GM12875 (cell line): Measurements from ENCODE around the gene DPT.

ENCODE experiments used
- H3K4me3 ChIP-seq: one replicate; pipeline ENCODE4 v1.5.1; 2011; ENCODE audit warnings: low read depth, low read length, control low read depth
- TF ChIP-seq, protein P1 (sequence below): IDR thresholded peaks from 2 replicates; pipeline ENCODE4 v1.5.1; 2011; ENCODE audit warnings: low read depth, mild to moderate bottlenecking, control low read depth, inconsistent platforms, low read length, moderate library complexity, borderline replicate concordance; ENCODE audit not compliant: insufficient read depth

Gene DPT

GRCh38 chr1:168719306-168720111, 9.5 kb downstream of the DPT start:
- TF ChIP-seq, protein P1, sequence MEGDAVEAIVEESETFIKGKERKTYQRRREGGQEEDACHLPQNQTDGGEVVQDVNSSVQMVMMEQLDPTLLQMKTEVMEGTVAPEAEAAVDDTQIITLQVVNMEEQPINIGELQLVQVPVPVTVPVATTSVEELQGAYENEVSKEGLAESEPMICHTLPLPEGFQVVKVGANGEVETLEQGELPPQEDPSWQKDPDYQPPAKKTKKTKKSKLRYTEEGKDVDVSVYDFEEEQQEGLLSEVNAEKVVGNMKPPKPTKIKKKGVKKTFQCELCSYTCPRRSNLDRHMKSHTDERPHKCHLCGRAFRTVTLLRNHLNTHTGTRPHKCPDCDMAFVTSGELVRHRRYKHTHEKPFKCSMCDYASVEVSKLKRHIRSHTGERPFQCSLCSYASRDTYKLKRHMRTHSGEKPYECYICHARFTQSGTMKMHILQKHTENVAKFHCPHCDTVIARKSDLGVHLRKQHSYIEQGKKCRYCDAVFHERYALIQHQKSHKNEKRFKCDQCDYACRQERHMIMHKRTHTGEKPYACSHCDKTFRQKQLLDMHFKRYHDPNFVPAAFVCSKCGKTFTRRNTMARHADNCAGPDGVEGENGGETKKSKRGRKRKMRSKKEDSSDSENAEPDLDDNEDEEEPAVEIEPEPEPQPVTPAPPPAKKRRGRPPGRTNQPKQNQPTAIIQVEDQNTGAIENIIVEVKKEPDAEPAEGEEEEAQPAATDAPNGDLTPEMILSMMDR: no peak

GRCh38 chr1:168717906-168718891, 10.8 kb downstream of the DPT start:
- H3K4me3 ChIP-seq: no peak overlapping the region

More at GRCh38 chr1:168719306-168720111, 9.5 kb downstream of the DPT start:
- no peak overlapping the region for H3K4me3 ChIP-seq

DNA sequence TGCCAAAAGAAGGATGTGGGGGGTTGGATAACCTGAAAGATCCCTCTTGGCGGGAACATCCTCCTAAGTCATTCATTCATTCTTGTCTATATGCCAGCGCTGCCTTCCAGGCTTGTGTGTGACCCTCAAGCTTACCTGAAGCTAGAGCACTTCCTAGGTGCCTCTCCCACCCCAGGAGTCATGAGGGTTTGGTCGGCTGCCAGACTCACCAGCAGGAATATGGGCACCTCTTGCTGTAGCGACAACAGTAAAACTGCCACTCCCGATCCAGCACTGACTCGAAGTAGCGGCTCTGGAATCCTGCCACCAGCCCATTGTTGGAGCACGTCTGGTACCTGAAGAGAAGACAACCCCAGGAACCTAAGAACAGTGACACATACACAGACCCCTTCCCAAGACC, 15.0 kb downstream of the DPT start:
- TF ChIP-seq, protein P1: no peak
- H3K4me3 ChIP-seq: no peak overlapping the region

More at GRCh38 chr1:168717906-168718891, 10.8 kb downstream of the DPT start:
- TF ChIP-seq, protein P1: no peak

- no peak overlapping the region for H3K4me3 ChIP-seq
- TF ChIP-seq, protein P1: no peak
These were observed 19.3 kb downstream of the DPT start for GRCh38 chr1:168709405-168710363.

DNA sequence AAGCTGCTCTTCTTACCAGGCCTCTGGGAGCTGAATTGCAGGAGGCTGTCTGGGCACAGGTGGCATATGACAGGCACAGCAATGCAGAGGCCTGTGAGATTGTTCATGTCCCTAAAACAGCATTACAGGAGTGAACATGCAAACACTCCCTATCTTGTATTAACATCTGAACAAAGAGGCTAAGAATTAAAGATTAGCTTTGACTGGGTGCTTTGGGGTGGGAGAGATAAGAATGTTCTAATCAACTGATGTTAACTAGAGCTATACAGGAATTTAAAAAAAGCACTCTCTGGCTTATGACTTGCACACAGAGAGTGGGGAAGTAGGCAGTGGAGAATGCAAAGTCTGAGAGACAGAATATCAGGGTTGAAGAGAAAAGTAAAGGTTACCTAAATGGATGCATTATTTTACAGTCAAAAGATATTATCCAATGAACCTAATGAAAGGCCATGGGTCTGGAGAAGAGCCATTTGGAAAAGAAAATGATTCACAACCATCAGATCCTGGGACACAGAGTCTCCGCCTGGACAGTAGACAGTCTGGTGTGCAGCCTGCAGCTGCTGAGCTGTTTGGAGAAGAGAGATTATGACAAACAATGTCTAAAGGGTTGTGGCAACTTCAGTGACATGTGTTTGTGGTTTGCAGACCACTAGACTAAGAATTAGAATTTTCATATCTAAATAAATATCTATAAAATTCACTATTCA, 20.2 kb downstream of the DPT start:
- TF ChIP-seq, protein P1: no peak
- no peak overlapping the region for H3K4me3 ChIP-seq

DNA sequence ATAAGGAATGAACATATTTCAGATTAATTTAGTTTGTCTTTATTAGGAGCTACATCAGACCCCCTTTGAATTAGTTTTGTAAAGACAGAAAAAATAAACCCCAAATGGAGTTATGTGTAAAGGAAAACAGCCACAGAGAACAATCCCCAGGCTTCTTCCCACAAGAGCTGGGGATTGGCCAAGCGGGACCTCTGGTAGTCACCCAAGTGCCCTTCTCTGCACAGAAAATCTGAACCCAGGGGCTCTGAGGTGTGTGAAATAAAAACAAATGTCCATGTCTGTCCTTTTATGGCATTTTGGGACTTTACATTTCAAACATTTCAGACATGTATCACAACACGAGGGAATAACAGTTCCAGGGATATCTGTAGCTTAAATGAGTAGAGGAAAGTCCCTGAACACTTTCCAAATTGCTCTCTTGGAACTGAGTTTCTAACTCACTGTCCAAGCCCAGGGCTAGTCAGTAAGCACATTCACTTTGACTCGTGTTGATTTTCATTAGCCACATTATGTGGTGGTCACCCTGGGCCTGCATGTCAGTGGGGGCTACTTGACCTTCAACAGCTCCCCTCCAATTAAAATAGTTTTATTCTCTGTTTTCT, 22.5 kb downstream of the DPT start:
- TF ChIP-seq, protein P1: no peak
- no peak overlapping the region for H3K4me3 ChIP-seq
